Loucy (cell line): ENCODE measurements around the gene ITLN1.

Experiments used
- H2AFZ ChIP-seq: fragments of 200-600 bp; sonication (generic); 2 replicates; pipeline ENCODE4 v1.6.0; 2016; ENCODE audit warnings: antibody characterized with exemption, mild to moderate bottlenecking, low read length, moderate library complexity
- H3F3A ChIP-seq: fragments of 200-600 bp; 2 replicates; pipeline ENCODE4 v1.6.0; 2016; ENCODE audit warnings: antibody characterized with exemption, low read depth, mild to moderate bottlenecking
- H3K27me3 ChIP-seq: fragments of 200-600 bp; sonication (generic); 2 replicates; pipeline ENCODE4 v1.6.1; 2014; ENCODE audit warnings: low read length, mild to moderate bottlenecking; ENCODE audit not compliant: insufficient read depth, poor library complexity, severe bottlenecking
- H3K36me3 ChIP-seq: fragments of 200-600 bp; sonication (generic); 2 replicates; pipeline ENCODE4 v1.6.1; 2016; ENCODE audit warnings: low read length; ENCODE audit not compliant: insufficient read depth
- H3K4me1 ChIP-seq: fragments of 200-600 bp; sonication (generic); 2 replicates; pipeline ENCODE4 v1.5.1; 2014; ENCODE audit warnings: low read length, mild to moderate bottlenecking; ENCODE audit not compliant: insufficient read depth, poor library complexity, severe bottlenecking
- H3K4me2 ChIP-seq: fragments of 200-600 bp; sonication (generic); 2 replicates; pipeline ENCODE4 v1.6.0; 2014; ENCODE audit warnings: antibody characterized with exemption, low read length, low read depth, mild to moderate bottlenecking; ENCODE audit not compliant: poor library complexity, severe bottlenecking
- H3K4me3 ChIP-seq: fragments of 200-600 bp; sonication (generic); 2 replicates; pipeline ENCODE4 v1.5.1; 2014; ENCODE audit warnings: low read length, mild to moderate bottlenecking, mixed read lengths; ENCODE audit not compliant: poor library complexity, severe bottlenecking
- H3K79me2 ChIP-seq: fragments of 200-600 bp; sonication (generic); 2 replicates; pipeline ENCODE4 v1.6.1; 2014; ENCODE audit warnings: low read length; ENCODE audit not compliant: insufficient read depth
- H3K9ac ChIP-seq: fragments of 200-600 bp; sonication (generic); 2 replicates; pipeline ENCODE4 v1.6.0; 2014; ENCODE audit warnings: mild to moderate bottlenecking, low read depth, low read length, moderate library complexity; ENCODE audit not compliant: poor library complexity, severe bottlenecking
- H3K9me2 ChIP-seq: fragments of 200-600 bp; sonication (generic); replicated peaks from 2 replicates; pipeline ENCODE4 v1.6.1; 2016; ENCODE audit warnings: low read depth, low read length, mixed read lengths
- H3K9me3 ChIP-seq: fragments of 200-600 bp; sonication (generic); 2 replicates; pipeline ENCODE4 v1.6.1; 2014; ENCODE audit warnings: mild to moderate bottlenecking, antibody characterized with exemption, low read length, low read depth; ENCODE audit not compliant: insufficient read depth
- H4K20me1 ChIP-seq: fragments of 200-600 bp; sonication (generic); 2 replicates; pipeline ENCODE4 v1.6.0; 2014; ENCODE audit warnings: antibody characterized with exemption, low read length, mild to moderate bottlenecking; ENCODE audit not compliant: insufficient read depth, poor library complexity, severe bottlenecking
- EZH2phosphoT487 ChIP-seq: fragments of 200-600 bp; IDR thresholded peaks from 2 replicates; pipeline ENCODE4 v1.6.1; 2018; ENCODE audit warnings: antibody characterized with exemption, mild to moderate bottlenecking, moderate library complexity, borderline replicate concordance
- TF ChIP-seq, protein P1 (sequence below): fragments of 200-600 bp; sonication (generic); conservative IDR thresholded peaks from 2 replicates; pipeline ENCODE4 v1.5.1; 2014; ENCODE audit warnings: mild to moderate bottlenecking, antibody characterized with exemption, low read length

ITLN1 gene

DNA sequence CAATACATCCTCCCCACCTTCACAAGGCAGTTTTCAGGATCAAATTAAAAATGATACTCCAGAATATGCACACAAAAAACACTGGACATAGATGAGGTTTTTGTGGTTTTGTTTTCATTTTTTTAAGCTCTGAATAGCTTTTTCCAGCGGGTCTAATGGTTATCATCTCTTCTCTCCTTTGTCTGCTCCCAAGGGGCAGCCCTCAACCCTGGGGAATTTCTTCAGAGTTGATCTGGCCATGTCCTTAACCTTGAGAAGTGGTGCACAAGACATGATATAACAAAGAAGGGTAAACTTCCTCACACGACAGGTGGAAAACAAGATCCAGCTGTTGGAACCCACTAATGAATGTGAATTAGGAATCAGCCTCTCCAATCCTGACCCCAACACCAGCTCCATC lies 20.8 kb downstream of the ITLN1 start:
- H3K4me1 ChIP-seq: peaks cover 66% of the 10 kb centered on the region

DNA sequence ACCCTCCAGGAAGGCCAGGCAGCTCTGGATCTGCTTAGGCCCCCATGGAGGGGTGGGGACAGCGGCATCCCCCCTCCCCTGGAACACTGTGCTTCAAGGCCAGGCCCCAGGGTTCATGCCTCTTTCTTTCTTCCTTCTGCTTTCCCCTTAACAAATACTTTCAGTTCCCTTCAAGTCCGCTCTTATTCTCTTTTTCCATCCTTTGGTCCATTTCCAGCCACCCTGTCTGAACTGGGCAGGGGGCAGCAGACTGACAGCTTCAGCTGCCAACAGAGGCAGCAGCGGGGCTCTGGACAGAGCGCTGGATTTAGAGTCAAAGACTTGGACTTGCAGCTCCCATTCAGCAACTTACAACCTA lies 21.2 kb downstream of the ITLN1 start:
- H2AFZ ChIP-seq: no peak overlapping the region
- peak overlapping the region; percentile 96 for H3K4me2 ChIP-seq

More for the DNA sequence above, 20.8 kb downstream of the ITLN1 start:
- no peak for TF ChIP-seq EZH2phosphoT487
- TF ChIP-seq, protein P1, sequence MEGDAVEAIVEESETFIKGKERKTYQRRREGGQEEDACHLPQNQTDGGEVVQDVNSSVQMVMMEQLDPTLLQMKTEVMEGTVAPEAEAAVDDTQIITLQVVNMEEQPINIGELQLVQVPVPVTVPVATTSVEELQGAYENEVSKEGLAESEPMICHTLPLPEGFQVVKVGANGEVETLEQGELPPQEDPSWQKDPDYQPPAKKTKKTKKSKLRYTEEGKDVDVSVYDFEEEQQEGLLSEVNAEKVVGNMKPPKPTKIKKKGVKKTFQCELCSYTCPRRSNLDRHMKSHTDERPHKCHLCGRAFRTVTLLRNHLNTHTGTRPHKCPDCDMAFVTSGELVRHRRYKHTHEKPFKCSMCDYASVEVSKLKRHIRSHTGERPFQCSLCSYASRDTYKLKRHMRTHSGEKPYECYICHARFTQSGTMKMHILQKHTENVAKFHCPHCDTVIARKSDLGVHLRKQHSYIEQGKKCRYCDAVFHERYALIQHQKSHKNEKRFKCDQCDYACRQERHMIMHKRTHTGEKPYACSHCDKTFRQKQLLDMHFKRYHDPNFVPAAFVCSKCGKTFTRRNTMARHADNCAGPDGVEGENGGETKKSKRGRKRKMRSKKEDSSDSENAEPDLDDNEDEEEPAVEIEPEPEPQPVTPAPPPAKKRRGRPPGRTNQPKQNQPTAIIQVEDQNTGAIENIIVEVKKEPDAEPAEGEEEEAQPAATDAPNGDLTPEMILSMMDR: no peak
- H3K9me3 ChIP-seq: no peaks in the 10 kb centered on the region
- no peaks in the 10 kb centered on the region for H3K36me3 ChIP-seq
- H2AFZ ChIP-seq: 0 out of 2 replicates have a peak overlapping the region, but pooled peaks have one; percentile 2
- H3K9me2 ChIP-seq: no peaks in the 10 kb centered on the region
- peak overlapping the region; percentile 87 for H3K4me3 ChIP-seq
- no peaks in the 10 kb centered on the region for H4K20me1 ChIP-seq
- peak overlapping the region; percentile 90 for H3K9ac ChIP-seq
- peaks cover 10% of the 10 kb centered on the region for H3F3A ChIP-seq
- no peaks in the 10 kb centered on the region for H3K27me3 ChIP-seq
- H3K4me2 ChIP-seq: peak overlapping the region; percentile 96
- peaks cover 37% of the 10 kb centered on the region for H3K79me2 ChIP-seq

DNA sequence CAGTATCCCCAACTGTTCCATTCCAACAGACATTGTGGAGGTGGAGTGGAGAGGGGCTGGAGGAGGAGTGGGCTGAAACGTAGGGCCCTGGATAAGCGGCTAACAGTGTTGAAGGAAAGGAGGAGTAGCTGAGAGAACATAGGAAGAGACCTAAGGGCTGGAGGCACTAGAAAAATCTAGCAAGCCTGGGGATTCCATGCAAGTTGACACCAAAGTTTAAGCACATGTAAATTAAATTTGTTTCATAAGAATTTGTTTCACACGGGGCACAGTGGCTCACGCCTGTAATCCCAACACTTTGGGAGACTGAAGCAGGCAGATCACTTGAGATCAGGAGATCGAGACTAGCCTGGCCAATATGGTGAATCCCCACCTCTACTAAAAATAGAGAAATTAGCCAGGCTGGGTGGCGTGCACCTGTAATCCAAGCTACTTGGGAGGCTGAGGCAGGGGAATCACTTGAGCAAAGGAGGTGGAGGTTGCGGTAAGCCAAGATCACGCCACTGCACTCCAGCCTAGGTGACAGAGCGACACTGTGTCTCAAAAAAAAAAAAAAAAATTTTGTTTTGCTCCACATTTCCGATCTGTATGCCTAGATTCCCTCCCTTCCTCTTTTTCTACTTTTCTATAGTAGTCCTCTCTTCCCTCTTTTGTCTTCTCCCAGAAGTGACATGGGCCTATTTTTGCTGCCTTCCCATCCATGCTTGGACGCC lies 21.8 kb downstream of the ITLN1 start:
- Histone ChIP-seq H3K4me2 (peak overlapping the region; percentile 96), H3K4me3 (peak overlapping the region; percentile 87), H2AFZ (no peak overlapping the region)

More for the DNA sequence above, 21.2 kb downstream of the ITLN1 start:
- H3K9ac ChIP-seq: peak overlapping the region; percentile 90
- H3F3A ChIP-seq: peaks cover 10% of the 10 kb centered on the region
- H3K9me3 ChIP-seq: no peaks in the 10 kb centered on the region
- peaks cover 67% of the 10 kb centered on the region for H3K4me1 ChIP-seq
- H3K9me2 ChIP-seq: no peaks in the 10 kb centered on the region
- H3K36me3 ChIP-seq: no peaks in the 10 kb centered on the region
- H3K79me2 ChIP-seq: peaks cover 41% of the 10 kb centered on the region
- no peaks in the 10 kb centered on the region for H4K20me1 ChIP-seq
- no peak for TF ChIP-seq EZH2phosphoT487
- TF ChIP-seq, protein P1: no peak; the same call in 1 of the 2 replicates
- H3K27me3 ChIP-seq: no peaks in the 10 kb centered on the region
- H3K4me3 ChIP-seq: peak overlapping the region; percentile 87

More for the DNA sequence above, 21.8 kb downstream of the ITLN1 start:
- Histone ChIP-seq H3K4me1 (peaks cover 68% of the 10 kb centered on the region), H3K9me2 (no peaks in the 10 kb centered on the region), H4K20me1 (no peaks in the 10 kb centered on the region), H3K9me3 (no peaks in the 10 kb centered on the region), H3K36me3 (no peaks in the 10 kb centered on the region), H3K27me3 (no peaks in the 10 kb centered on the region), H3K9ac (peak overlapping the region; percentile 90), H3F3A (peaks cover 10% of the 10 kb centered on the region), H3K79me2 (peaks cover 46% of the 10 kb centered on the region)
- TF ChIP-seq, protein P1: no peak
- no peak for TF ChIP-seq EZH2phosphoT487
